H9 (cell line): ENCODE data around the gene SERPINE2. TPM values are rescaled to one million over a fixed set of nuclear protein-coding genes. Genes with fewer than 3 reads are reported as not detected.

ENCODE experiments used
- DNase-seq: peaks from one replicate; pipeline ENCODE4 v3.0.0-alpha.2; 2017
- H2AFZ ChIP-seq: one replicate; pipeline ENCODE4 v1.6.1; 2013; ENCODE audit warnings: mild to moderate bottlenecking, low read length, control low read depth, moderate library complexity
- H2AK5ac ChIP-seq: 2 replicates; pipeline ENCODE4 v1.6.1; 2013; ENCODE audit warnings: low read length, control low read depth, mixed read lengths; ENCODE audit not compliant: insufficient read length
- H2BK120ac ChIP-seq: one replicate; pipeline ENCODE4 v1.6.1; 2013; ENCODE audit warnings: low read depth, mild to moderate bottlenecking, low read length, control low read depth, inconsistent platforms; ENCODE audit not compliant: poor library complexity, severe bottlenecking
- H2BK12ac ChIP-seq: 2 replicates; pipeline ENCODE4 v1.6.1; 2013; ENCODE audit warnings: low read length, control low read depth, mixed read lengths, low read depth; ENCODE audit not compliant: insufficient read length
- H2BK15ac ChIP-seq: 2 replicates; pipeline ENCODE4 v1.6.1; 2013; ENCODE audit warnings: low read depth, low read length, control low read depth
- H2BK20ac ChIP-seq: one replicate; pipeline ENCODE4 v1.6.1; 2013; ENCODE audit warnings: low read depth, mild to moderate bottlenecking, low read length, control low read depth, inconsistent platforms; ENCODE audit not compliant: poor library complexity, severe bottlenecking
- H2BK5ac ChIP-seq: 2 replicates; pipeline ENCODE4 v1.6.1; 2013; ENCODE audit warnings: low read length, control low read depth, mixed read lengths; ENCODE audit not compliant: insufficient read length
- H3K14ac ChIP-seq: 2 replicates; pipeline ENCODE4 v1.6.1; 2013; ENCODE audit warnings: low read length, control low read depth; ENCODE audit not compliant: insufficient read depth
- H3K18ac ChIP-seq: 2 replicates; pipeline ENCODE4 v1.6.1; 2013; ENCODE audit warnings: low read depth, mild to moderate bottlenecking, mixed read lengths, low read length, control low read depth; ENCODE audit not compliant: insufficient read length
- H3K23ac ChIP-seq: 2 replicates; pipeline ENCODE4 v1.6.1; 2013; ENCODE audit warnings: low read length, control low read depth, mixed read lengths, low read depth; ENCODE audit not compliant: insufficient read length
- H3K23me2 ChIP-seq: 2 replicates; pipeline ENCODE4 v1.6.1; 2013; ENCODE audit warnings: low read depth, mild to moderate bottlenecking, mixed read lengths, low read length, control low read depth; ENCODE audit not compliant: insufficient read length, poor library complexity, severe bottlenecking
- H3K27ac ChIP-seq: 2 replicates; pipeline ENCODE4 v1.5.1; 2013; ENCODE audit warnings: low read length, control low read depth, mixed read lengths, low read depth; ENCODE audit not compliant: insufficient read length
- H3K27me3 ChIP-seq: 2 replicates; pipeline ENCODE4 v1.6.1; 2013; ENCODE audit warnings: low read length, control low read depth, inconsistent platforms; ENCODE audit not compliant: insufficient read depth
- H3K4ac ChIP-seq: 2 replicates; pipeline ENCODE4 v1.6.1; 2013; ENCODE audit warnings: low read depth, mild to moderate bottlenecking, control low read depth, inconsistent platforms, low read length, moderate library complexity
- H3K4me1 ChIP-seq: 2 replicates; pipeline ENCODE4 v1.6.1; 2013; ENCODE audit warnings: low read length, control low read depth, inconsistent platforms; ENCODE audit not compliant: insufficient read depth
- H3K4me2 ChIP-seq: 2 replicates; pipeline ENCODE4 v1.6.1; 2013; ENCODE audit warnings: low read length, control low read depth, mixed read lengths; ENCODE audit not compliant: insufficient read length, insufficient read depth
- H3K56ac ChIP-seq: 2 replicates; pipeline ENCODE4 v1.6.1; 2013; ENCODE audit warnings: low read depth, mild to moderate bottlenecking, mixed read lengths, low read length, control low read depth; ENCODE audit not compliant: insufficient read length
- H3K79me1 ChIP-seq: 2 replicates; pipeline ENCODE4 v1.6.1; 2013; ENCODE audit warnings: low read depth, mild to moderate bottlenecking, moderate library complexity, low read length, control low read depth, inconsistent platforms; ENCODE audit not compliant: insufficient read depth, poor library complexity, severe bottlenecking
- H3K79me2 ChIP-seq: 2 replicates; pipeline ENCODE4 v1.6.1; 2013; ENCODE audit warnings: low read length, control low read depth, inconsistent platforms; ENCODE audit not compliant: insufficient read depth
- H3K9ac ChIP-seq: 2 replicates; pipeline ENCODE4 v1.6.1; 2013; ENCODE audit warnings: low read length, control low read depth, mixed read lengths; ENCODE audit not compliant: insufficient read length; ENCODE audit errors: extremely low read depth
- H3K9me3 ChIP-seq: one replicate; pipeline ENCODE4 v1.6.1; 2013; ENCODE audit warnings: low read depth, low read length, inconsistent platforms; ENCODE audit not compliant: control insufficient read depth
- H3T11ph ChIP-seq: one replicate; pipeline ENCODE4 v1.6.1; 2013; ENCODE audit warnings: mild to moderate bottlenecking, low read length, control low read depth, inconsistent platforms
- H4K20me1 ChIP-seq: one replicate; pipeline ENCODE4 v1.6.1; 2013; ENCODE audit not compliant: control insufficient read depth, insufficient read length, insufficient read depth
- H4K5ac ChIP-seq: 2 replicates; pipeline ENCODE4 v1.6.1; 2013; ENCODE audit warnings: low read depth, mild to moderate bottlenecking, mixed read lengths, low read length, control low read depth; ENCODE audit not compliant: insufficient read length
- H4K8ac ChIP-seq: replicated peaks from 2 replicates; pipeline ENCODE4 v1.6.1; 2013; ENCODE audit warnings: low read length, control low read depth, mixed read lengths, low read depth; ENCODE audit not compliant: insufficient read length
- H4K91ac ChIP-seq: 2 replicates; pipeline ENCODE4 v1.6.1; 2013; ENCODE audit warnings: low read depth, mild to moderate bottlenecking, moderate library complexity, mixed read lengths, low read length, control low read depth; ENCODE audit not compliant: insufficient read length
- H3K27ac Mint-ChIP-seq, 3 experiments: 2 replicates in 2 of 3; 3 replicates in 1 of 3; pipeline ENCODE4 v1.8.0; 2020 to 2021; ENCODE audit warnings: mixed read lengths in 3 of 3, mild to moderate bottlenecking in 1 of 3, moderate library complexity in 1 of 3
- H3K27me3 Mint-ChIP-seq: 2 replicates; pipeline ENCODE4 v1.8.0; 2021; ENCODE audit warnings: low read depth, mild to moderate bottlenecking, moderate library complexity, mixed read lengths
- H3K36me3 Mint-ChIP-seq, 3 experiments: 2 replicates in 2 of 3; 3 replicates in 1 of 3; pipeline ENCODE4 v1.8.0; 2020 to 2021; ENCODE audit warnings: low read depth in 3 of 3, mixed read lengths in 3 of 3; ENCODE audit not compliant: insufficient read depth in 1 of 3
- H3K4me1 Mint-ChIP-seq, 2 experiments: 2 replicates each; pipeline ENCODE4 v1.8.0; 2020; ENCODE audit warnings: mixed read lengths in 2 of 2
- H3K4me3 Mint-ChIP-seq, 2 experiments: 2 replicates in 1 of 2; 3 replicates in 1 of 2; pipeline ENCODE4 v1.8.0; 2020 to 2021; ENCODE audit warnings: mild to moderate bottlenecking in 2 of 2, mixed read lengths in 2 of 2, moderate library complexity in 1 of 2
- H3K9me3 Mint-ChIP-seq, 2 experiments: 2 replicates in 1 of 2; 3 replicates in 1 of 2; pipeline ENCODE4 v1.8.0; 2020; ENCODE audit warnings: mild to moderate bottlenecking in 2 of 2, mixed read lengths in 2 of 2, moderate library complexity in 1 of 2
- CTCF ChIP-seq: fragments of 200-600 bp; sonication (generic); conservative IDR thresholded peaks from 3 replicates; pipeline ENCODE4 v1.8.0; 2021; ENCODE audit warnings: antibody characterized with exemption, mild to moderate bottlenecking
- WGBS: extraction: QIAGEN DNeasy Blood & Tissue Kit; methylation state at CpG from one replicate; pipeline ENCODE4 v1.1.7; 2013; ENCODE audit warnings: missing lambda C conversion rate, low lambda C conversion rate, mixed read lengths; ENCODE audit not compliant: insufficient read length; ENCODE audit errors: extremely low coverage; 5-methylcytosine and 5-hydroxymethylcytosine counted together
- total RNA-seq: library from RNA; stranded (reverse); gene quantifications from 2 replicates; pipeline ENCODE4 v1.2.1, GENCODE V29; 2021

Gene SERPINE2
- total RNA-seq, 1 experiment from 2014 or later = 40.0 TPM

- no peak overlapping the region for H3K4me2 ChIP-seq
- H3K23me2 ChIP-seq = no peaks in the 10 kb centered on the region
- H2AFZ ChIP-seq = no peak overlapping the region
- Mint-ChIP-seq H3K4me3 (no peak overlapping the region), H3K4me1 (no peaks in the 10 kb centered on the region), H3K27ac (no peak overlapping the region), H3K36me3 (no peaks in the 10 kb centered on the region), H3K9me3 (no peaks in the 10 kb centered on the region), H3K27me3 (no peaks in the 10 kb centered on the region; the same call in 1 of the 2 replicates)
- H3K4ac ChIP-seq = no peak overlapping the region
- no peak overlapping the region for H2BK15ac ChIP-seq
- no peak overlapping the region for H2AK5ac ChIP-seq
- TF ChIP-seq CTCF = no peak
- no peaks in the 10 kb centered on the region for H4K20me1 ChIP-seq
- no peak overlapping the region for H3K56ac ChIP-seq
- no peak overlapping the region for H3K18ac ChIP-seq
- no peaks in the 10 kb centered on the region; the same call in 1 of the 2 replicates for H3K4me1 ChIP-seq
- H3K23ac ChIP-seq = no peak overlapping the region
- WGBS = no CpG with 5 or more reads among the region's 5 CpGs
- no peak for DNase-seq
- H3K27ac ChIP-seq = no peak overlapping the region
- H2BK5ac ChIP-seq = no peak overlapping the region
- H2BK12ac ChIP-seq = no peak overlapping the region
- no peak overlapping the region for H3K14ac ChIP-seq
- H3K27me3 ChIP-seq = no peaks in the 10 kb centered on the region
- no peaks in the 10 kb centered on the region for H3K79me2 ChIP-seq
- H3K9me3 ChIP-seq = no peaks in the 10 kb centered on the region
- no peak overlapping the region for H3T11ph ChIP-seq
- H4K8ac ChIP-seq = no peak overlapping the region
- H4K5ac ChIP-seq = no peak overlapping the region
- no peak overlapping the region for H2BK20ac ChIP-seq
- H3K79me1 ChIP-seq = no peaks in the 10 kb centered on the region
- no peak overlapping the region for H4K91ac ChIP-seq
- H2BK120ac ChIP-seq = no peak overlapping the region
- H3K9ac ChIP-seq = no peak overlapping the region
Measured at GRCh38 chr2:224077773-224078507, 38.9 kb upstream of the SERPINE2 start.
